IPS-18a (cell line): ENCODE results near the gene NUP62CL.
A peak's percentile ranks its signal among the peaks of the same experiment; 100 is the strongest.
"Not testable (repeated sequence)": the region's sequence is repeated elsewhere in the genome, so short reads cannot be mapped to it uniquely, and the experiment has no call there.

Source experiments
- H3K27ac ChIP-seq: one replicate; pipeline ENCODE4 v1.5.1; 2013; ENCODE audit warnings: low read length
- H3K27me3 ChIP-seq: one replicate; pipeline ENCODE4 v1.6.1; 2013; ENCODE audit warnings: mild to moderate bottlenecking, low read length; ENCODE audit not compliant: control insufficient read depth, insufficient read depth
- H3K36me3 ChIP-seq: one replicate; pipeline ENCODE4 v1.6.1; 2013; ENCODE audit warnings: low read depth, low read length; ENCODE audit not compliant: control insufficient read depth
- H3K4me1 ChIP-seq: one replicate; pipeline ENCODE4 v1.6.1; 2013; ENCODE audit warnings: low read depth, low read length; ENCODE audit not compliant: control insufficient read depth
- H3K4me3 ChIP-seq: one replicate; pipeline ENCODE4 v1.5.1; 2013; ENCODE audit warnings: low read length
- H3K9ac ChIP-seq: one replicate; pipeline ENCODE4 v1.6.1; 2013; ENCODE audit warnings: mild to moderate bottlenecking, low read length, moderate library complexity
- H3K9me3 ChIP-seq: one replicate; pipeline ENCODE4 v1.6.1; 2013; ENCODE audit warnings: low read depth, low read length; ENCODE audit not compliant: control insufficient read depth

The NUP62CL gene

DNA sequence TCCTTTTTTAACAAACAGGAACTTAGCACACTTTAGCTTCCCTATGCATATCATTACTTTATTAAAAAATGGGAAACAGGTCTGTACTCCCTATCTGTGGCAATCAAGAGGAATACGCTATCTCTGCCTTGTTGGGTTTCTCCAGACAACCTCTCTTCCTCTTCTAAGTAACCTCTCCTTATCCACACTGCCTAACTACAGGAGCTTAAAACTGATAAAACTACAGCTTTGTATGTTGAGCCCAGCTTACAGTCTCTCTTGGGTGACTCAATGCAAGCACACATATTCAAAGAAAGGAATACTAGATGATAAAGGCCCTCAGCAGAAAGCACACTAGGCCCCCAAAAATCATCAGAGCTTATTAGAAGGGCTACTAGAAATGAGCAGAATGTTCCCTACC lies 8.9 kb downstream of the NUP62CL start:
- Histone ChIP-seq H3K4me1 (no peaks in the 10 kb centered on the region), H3K9me3 (no peaks in the 10 kb centered on the region), H3K4me3 (no peak overlapping the region), H3K9ac (no peak overlapping the region), H3K27ac (no peak overlapping the region), H3K27me3 (no peaks in the 10 kb centered on the region), H3K36me3 (no peaks in the 10 kb centered on the region)

GRCh38 chrX:107171369-107172102 lies 34.7 kb downstream of the NUP62CL start:
- H3K27ac ChIP-seq: no peak overlapping the region
- no peaks in the 10 kb centered on the region for H3K36me3 ChIP-seq
- no peak overlapping the region for H3K9ac ChIP-seq
- no peaks in the 10 kb centered on the region for H3K4me1 ChIP-seq
- no peaks in the 10 kb centered on the region for H3K9me3 ChIP-seq
- H3K4me3 ChIP-seq: no peak overlapping the region
- no peaks in the 10 kb centered on the region for H3K27me3 ChIP-seq

DNA sequence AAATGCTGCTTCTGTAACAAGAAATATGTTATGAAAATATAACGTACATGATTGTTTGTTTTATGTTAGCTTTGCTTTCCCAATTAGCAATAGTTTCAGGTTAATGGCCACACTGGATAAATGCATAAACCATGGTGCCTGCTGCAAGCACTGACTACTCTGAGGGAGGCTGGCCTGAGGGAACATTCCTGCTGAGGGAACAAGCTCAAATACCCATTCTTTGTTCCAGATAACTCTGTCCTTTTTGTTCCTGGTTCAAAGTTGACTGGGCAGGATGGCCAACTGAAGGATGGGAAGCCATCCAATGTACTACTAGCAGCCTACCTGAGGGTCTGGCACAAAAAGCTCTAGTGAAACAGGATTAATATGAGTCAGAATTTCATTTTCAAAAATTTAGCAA lies 37.5 kb downstream of the NUP62CL start:
- no peaks in the 10 kb centered on the region for H3K9me3 ChIP-seq
- H3K9ac ChIP-seq: no peak overlapping the region
- no peaks in the 10 kb centered on the region for H3K4me1 ChIP-seq
- no peak overlapping the region for H3K27ac ChIP-seq
- no peaks in the 10 kb centered on the region for H3K27me3 ChIP-seq
- H3K36me3 ChIP-seq: no peaks in the 10 kb centered on the region
- H3K4me3 ChIP-seq: no peak overlapping the region

GRCh38 chrX:107168257-107168656 lies 38.0 kb downstream of the NUP62CL start:
- no peaks in the 10 kb centered on the region for H3K4me1 ChIP-seq
- H3K4me3 ChIP-seq: no peak overlapping the region
- H3K27ac ChIP-seq: no peak overlapping the region
- H3K27me3 ChIP-seq: no peaks in the 10 kb centered on the region
- no peaks in the 10 kb centered on the region for H3K36me3 ChIP-seq
- no peak overlapping the region for H3K9ac ChIP-seq
- no peaks in the 10 kb centered on the region for H3K9me3 ChIP-seq

GRCh38 chrX:107167163-107167921 lies 38.9 kb downstream of the NUP62CL start:
- H3K9me3 ChIP-seq: no peaks in the 10 kb centered on the region
- H3K36me3 ChIP-seq: no peaks in the 10 kb centered on the region
- no peaks in the 10 kb centered on the region for H3K27me3 ChIP-seq
- H3K4me1 ChIP-seq: no peaks in the 10 kb centered on the region
- H3K4me3 ChIP-seq: no peak overlapping the region
- H3K9ac ChIP-seq: no peak overlapping the region
- H3K27ac ChIP-seq: no peak overlapping the region

- H3K27me3 ChIP-seq, H3K9me3 ChIP-seq, H3K36me3 ChIP-seq, H3K9ac ChIP-seq, H3K4me3 ChIP-seq, H3K27ac ChIP-seq, H3K4me1 ChIP-seq: not testable (repeated sequence)
Measured at GRCh38 chrX:107157618-107158017, 48.6 kb downstream of the NUP62CL start.

- not testable (repeated sequence) for H3K27ac ChIP-seq, H3K27me3 ChIP-seq, H3K9ac ChIP-seq, H3K4me1 ChIP-seq, H3K9me3 ChIP-seq, H3K36me3 ChIP-seq
- peak overlapping the region; percentile 59 for H3K4me3 ChIP-seq
Measured at GRCh38 chrX:107155621-107156430, 50.4 kb downstream of the NUP62CL start.

DNA sequence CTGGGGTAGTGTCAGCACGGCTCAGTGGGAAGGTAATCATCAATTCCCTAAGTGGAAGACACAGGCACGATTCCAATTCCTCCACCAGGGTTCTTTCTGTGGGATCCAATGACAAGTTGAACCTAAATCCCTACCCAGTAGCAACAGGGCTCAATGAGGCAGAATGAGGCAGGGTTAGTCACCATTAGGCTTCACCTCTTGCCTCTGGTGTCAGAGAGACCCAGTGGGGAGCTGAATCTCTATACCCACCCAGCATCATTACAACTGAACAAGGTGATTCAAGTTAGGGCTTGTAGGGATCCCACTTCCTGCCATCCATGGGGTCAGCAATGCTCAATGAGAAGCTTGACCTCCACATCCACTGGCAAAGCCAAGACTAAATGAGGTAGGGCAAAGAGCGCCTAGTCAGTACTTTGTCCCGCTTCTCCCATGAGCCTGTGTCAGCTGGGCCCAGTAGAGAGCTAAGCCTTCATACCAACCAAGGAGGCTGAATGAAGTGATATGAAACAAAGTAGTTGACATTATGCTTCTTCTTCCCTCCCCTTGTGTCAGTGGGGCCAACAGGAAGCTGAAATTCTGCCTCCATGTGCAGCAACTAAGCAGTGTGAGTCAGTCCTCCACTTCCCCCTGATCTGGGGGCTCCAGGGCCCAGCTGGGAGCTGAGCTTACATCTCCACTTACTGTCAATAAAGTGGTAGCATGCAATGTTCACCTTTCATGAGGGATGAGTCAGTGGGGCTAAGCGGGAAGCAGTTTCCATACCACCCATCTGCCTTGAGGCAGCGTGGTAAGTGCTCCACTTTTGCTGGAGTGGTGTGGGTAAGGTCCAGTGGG lies 51.2 kb downstream of the NUP62CL start:
- Histone ChIP-seq H3K27me3 (no peaks in the 10 kb centered on the region), H3K9me3 (no peaks in the 10 kb centered on the region), H3K9ac (no peak overlapping the region), H3K4me3 (peak overlapping the region; percentile 59), H3K4me1 (peaks cover 6% of the 10 kb centered on the region), H3K36me3 (no peaks in the 10 kb centered on the region), H3K27ac (no peak overlapping the region)

GRCh38 chrX:107153005-107153404 lies 53.2 kb downstream of the NUP62CL start:
- Histone ChIP-seq H3K9ac (no peak overlapping the region), H3K27me3 (no peaks in the 10 kb centered on the region), H3K4me1 (peaks cover 6% of the 10 kb centered on the region), H3K27ac (no peak overlapping the region), H3K36me3 (no peaks in the 10 kb centered on the region), H3K4me3 (no peak overlapping the region), H3K9me3 (no peaks in the 10 kb centered on the region)

DNA sequence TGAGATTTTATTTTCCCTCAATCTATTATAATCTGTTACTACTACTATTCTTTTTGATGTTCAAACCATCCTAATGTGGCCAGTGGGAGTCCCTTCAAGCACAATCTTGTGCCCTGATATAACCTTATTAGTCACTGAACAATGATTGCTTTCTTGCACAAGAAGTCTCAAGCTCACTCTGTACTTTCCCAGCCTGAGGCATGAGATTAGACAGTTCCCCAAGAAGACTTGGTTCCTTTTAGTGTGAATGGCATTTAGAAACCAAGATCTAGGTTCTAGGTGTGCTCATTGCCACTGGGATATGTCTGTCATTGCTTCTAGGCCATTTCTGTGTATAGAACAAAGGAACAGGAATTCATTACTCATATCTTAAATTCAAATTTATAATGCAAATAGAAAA lies 59.6 kb downstream of the NUP62CL start:
- no peak overlapping the region for H3K27ac ChIP-seq
- H3K9me3 ChIP-seq: no peaks in the 10 kb centered on the region
- no peaks in the 10 kb centered on the region for H3K36me3 ChIP-seq
- H3K4me3 ChIP-seq: no peak overlapping the region
- H3K9ac ChIP-seq: no peak overlapping the region
- peaks cover 6% of the 10 kb centered on the region for H3K4me1 ChIP-seq
- no peaks in the 10 kb centered on the region for H3K27me3 ChIP-seq

DNA sequence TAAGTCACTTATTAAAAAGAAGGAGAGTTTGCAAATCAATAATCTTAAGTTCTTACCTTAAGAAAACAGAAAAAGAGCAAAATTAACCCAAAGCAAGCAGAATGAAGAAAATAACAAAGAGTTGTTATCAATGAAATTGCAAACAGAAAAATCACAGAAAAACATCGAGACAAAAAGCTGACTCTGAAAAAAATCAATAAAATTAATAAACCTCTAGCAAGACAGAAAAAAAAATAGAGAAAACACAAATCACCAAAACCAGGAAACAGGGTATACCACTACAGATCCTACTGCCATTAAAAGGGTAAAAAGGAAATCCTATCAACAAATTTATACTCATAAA lies 70.3 kb downstream of the NUP62CL start:
- Histone ChIP-seq H3K27ac (no peak overlapping the region), H3K4me3 (no peak overlapping the region), H3K9ac (no peak overlapping the region), H3K9me3 (no peaks in the 10 kb centered on the region), H3K27me3 (no peaks in the 10 kb centered on the region), H3K4me1 (no peaks in the 10 kb centered on the region), H3K36me3 (no peaks in the 10 kb centered on the region)
